Measurements from ENCODE around the gene CHADL. TPM values are rescaled to one million over a fixed set of nuclear protein-coding genes. Genes with fewer than 3 reads are reported as not detected.
"Not testable (repeated sequence)": the region's sequence is repeated elsewhere in the genome, so short reads cannot be mapped to it uniquely, and the experiment has no call there.

The CHADL gene
- total RNA-seq, 1 experiment from 2014 or later: 0.11 TPM

GRCh38 chr22:41267958-41268357 lies 27.2 kb upstream of the CHADL start:
- DNase-seq (ENCODE audit: low read depth in 1 of 2, low spot score in 2 of 2): no peak
- Histone ChIP-seq H3K27ac (no peak overlapping the region), H3K36me3 (peaks cover 100% of the 10 kb centered on the region), H3K27me3 (replicated peaks) (no peaks in the 10 kb centered on the region), H3K9me3 (replicated peaks) (no peaks in the 10 kb centered on the region), H3K4me3 (no peak overlapping the region), H3K4me1 (replicated peaks) (no peaks in the 10 kb centered on the region)

- Histone ChIP-seq H3K36me3 (peaks cover 100% of the 10 kb centered on the region), H3K4me1 (replicated peaks) (no peaks in the 10 kb centered on the region), H3K4me3 (no peak overlapping the region), H3K27ac (no peak overlapping the region), H3K9me3 (replicated peaks) (no peaks in the 10 kb centered on the region), H3K27me3 (replicated peaks) (no peaks in the 10 kb centered on the region)
- DNase-seq (ENCODE audit: low read depth in 1 of 2, low spot score in 2 of 2): no peak
These were observed 23.7 kb upstream of the CHADL start for GRCh38 chr22:41264408-41264941.

- H3K9me3 ChIP-seq (replicated peaks): no peaks in the 10 kb centered on the region
- H3K27me3 ChIP-seq (replicated peaks): no peaks in the 10 kb centered on the region
- no peak overlapping the region for H3K4me3 ChIP-seq
- H3K27ac ChIP-seq: no peak overlapping the region
- H3K4me1 ChIP-seq (replicated peaks): no peaks in the 10 kb centered on the region
- DNase-seq (ENCODE audit: low read depth in 1 of 2, low spot score in 2 of 2): no peak
- peaks cover 100% of the 10 kb centered on the region for H3K36me3 ChIP-seq
These were observed 23.0 kb upstream of the CHADL start for GRCh38 chr22:41263704-41264103.

GRCh38 chr22:41262250-41262765 lies 21.6 kb upstream of the CHADL start:
- Histone ChIP-seq H3K27ac (no peak overlapping the region), H3K4me3 (no peak overlapping the region), H3K9me3 (replicated peaks) (no peaks in the 10 kb centered on the region), H3K36me3 (peaks cover 100% of the 10 kb centered on the region), H3K27me3 (replicated peaks) (no peaks in the 10 kb centered on the region), H3K4me1 (replicated peaks) (peaks cover 9% of the 10 kb centered on the region)
- DNase-seq (ENCODE audit: low read depth in 1 of 2, low spot score in 2 of 2): no peak

GRCh38 chr22:41261541-41262249 lies 21.0 kb upstream of the CHADL start:
- DNase-seq (ENCODE audit: low read depth in 1 of 2, low spot score in 2 of 2): no peak
- no peak overlapping the region for H3K27ac ChIP-seq
- H3K36me3 ChIP-seq: peaks cover 100% of the 10 kb centered on the region
- no peaks in the 10 kb centered on the region for H3K9me3 ChIP-seq (replicated peaks)
- H3K27me3 ChIP-seq (replicated peaks): no peaks in the 10 kb centered on the region
- peaks cover 15% of the 10 kb centered on the region for H3K4me1 ChIP-seq (replicated peaks)
- no peak overlapping the region for H3K4me3 ChIP-seq

- Histone ChIP-seq H3K4me3 (no peak overlapping the region), H3K36me3 (peaks cover 100% of the 10 kb centered on the region), H3K27me3 (replicated peaks) (no peaks in the 10 kb centered on the region), H3K9me3 (replicated peaks) (no peaks in the 10 kb centered on the region), H3K4me1 (replicated peaks) (peaks cover 23% of the 10 kb centered on the region), H3K27ac (no peak overlapping the region)
- no peak for DNase-seq (ENCODE audit: low read depth in 1 of 2, low spot score in 2 of 2)
These were observed 20.1 kb upstream of the CHADL start for GRCh38 chr22:41260871-41261270.

- not testable (repeated sequence) for H3K27me3 ChIP-seq (replicated peaks); H3K9me3 ChIP-seq (replicated peaks); DNase-seq (ENCODE audit: low read depth in 1 of 2, low spot score in 2 of 2); H3K27ac ChIP-seq; H3K4me3 ChIP-seq
- H3K4me1 ChIP-seq (replicated peaks): peaks cover 23% of the 10 kb centered on the region
- H3K36me3 ChIP-seq: peaks cover 99% of the 10 kb centered on the region
These were observed 19.0 kb upstream of the CHADL start for GRCh38 chr22:41259756-41260155.

- Histone ChIP-seq H3K27ac (no peak overlapping the region), H3K4me3 (no peak overlapping the region), H3K9me3 (replicated peaks) (no peaks in the 10 kb centered on the region), H3K4me1 (replicated peaks) (peaks cover 23% of the 10 kb centered on the region), H3K36me3 (peaks cover 99% of the 10 kb centered on the region), H3K27me3 (replicated peaks) (no peaks in the 10 kb centered on the region)
- no peak for DNase-seq (ENCODE audit: low read depth in 1 of 2, low spot score in 2 of 2)
These were observed 17.0 kb upstream of the CHADL start for GRCh38 chr22:41257696-41258095.

GRCh38 chr22:41256254-41257253 lies 15.8 kb upstream of the CHADL start:
- no peaks in the 10 kb centered on the region for H3K27me3 ChIP-seq (replicated peaks)
- H3K9me3 ChIP-seq (replicated peaks): no peaks in the 10 kb centered on the region
- H3K36me3 ChIP-seq: peaks cover 99% of the 10 kb centered on the region
- peak; percentile 49 to 69 for DNase-seq (ENCODE audit: low read depth in 1 of 2, low spot score in 2 of 2)
- H3K27ac ChIP-seq: no peak overlapping the region
- H3K4me1 ChIP-seq (replicated peaks): peaks cover 23% of the 10 kb centered on the region
- no peak overlapping the region for H3K4me3 ChIP-seq

GRCh38 chr22:41254230-41254629 lies 13.5 kb upstream of the CHADL start:
- DNase-seq (ENCODE audit: low read depth in 1 of 2, low spot score in 2 of 2): no peak
- peaks cover 99% of the 10 kb centered on the region for H3K36me3 ChIP-seq
- peaks cover 23% of the 10 kb centered on the region for H3K4me1 ChIP-seq (replicated peaks)
- no peak overlapping the region for H3K27ac ChIP-seq
- no peaks in the 10 kb centered on the region for H3K9me3 ChIP-seq (replicated peaks)
- no peaks in the 10 kb centered on the region for H3K27me3 ChIP-seq (replicated peaks)
- H3K4me3 ChIP-seq: no peak overlapping the region

- H3K27ac ChIP-seq: no peak overlapping the region
- no peak overlapping the region for H3K4me3 ChIP-seq
- H3K36me3 ChIP-seq: peaks cover 99% of the 10 kb centered on the region
- no peak for DNase-seq (ENCODE audit: low read depth in 1 of 2, low spot score in 2 of 2)
- peaks cover 15% of the 10 kb centered on the region for H3K4me1 ChIP-seq (replicated peaks)
- no peaks in the 10 kb centered on the region for H3K9me3 ChIP-seq (replicated peaks)
- H3K27me3 ChIP-seq (replicated peaks): no peaks in the 10 kb centered on the region
These were observed 11.6 kb upstream of the CHADL start for GRCh38 chr22:41252365-41252764.

GRCh38 chr22:41250127-41250526 lies 9.4 kb upstream of the CHADL start:
- H3K36me3 ChIP-seq: peaks cover 100% of the 10 kb centered on the region
- H3K27ac ChIP-seq: no peak overlapping the region
- H3K4me1 ChIP-seq (replicated peaks): no peaks in the 10 kb centered on the region
- DNase-seq (ENCODE audit: low read depth in 1 of 2, low spot score in 2 of 2): no peak
- no peaks in the 10 kb centered on the region for H3K27me3 ChIP-seq (replicated peaks)
- H3K4me3 ChIP-seq: no peak overlapping the region
- no peaks in the 10 kb centered on the region for H3K9me3 ChIP-seq (replicated peaks)

GRCh38 chr22:41249442-41249841 lies 8.7 kb upstream of the CHADL start:
- no peak overlapping the region for H3K27ac ChIP-seq
- no peak for DNase-seq (ENCODE audit: low read depth in 1 of 2, low spot score in 2 of 2)
- no peaks in the 10 kb centered on the region for H3K9me3 ChIP-seq (replicated peaks)
- H3K27me3 ChIP-seq (replicated peaks): no peaks in the 10 kb centered on the region
- peaks cover 97% of the 10 kb centered on the region for H3K36me3 ChIP-seq
- H3K4me3 ChIP-seq: no peak overlapping the region
- no peaks in the 10 kb centered on the region for H3K4me1 ChIP-seq (replicated peaks)

- Histone ChIP-seq H3K4me3 (no peak overlapping the region), H3K36me3 (peaks cover 94% of the 10 kb centered on the region), H3K27me3 (replicated peaks) (no peaks in the 10 kb centered on the region), H3K9me3 (replicated peaks) (no peaks in the 10 kb centered on the region), H3K27ac (no peak overlapping the region), H3K4me1 (replicated peaks) (no peaks in the 10 kb centered on the region)
- no peak for DNase-seq (ENCODE audit: low read depth in 1 of 2, low spot score in 2 of 2)
These were observed 8.0 kb upstream of the CHADL start for GRCh38 chr22:41248758-41249157.
